HepG2 (cell line): Measurements from ENCODE around the gene STRADA. TPM values are rescaled to one million over a fixed set of nuclear protein-coding genes. Genes with fewer than 3 reads are reported as not detected.

Experiments used
- ATAC-seq: fragments of 200-7000 bp; cut with Tn5 transposase; 3 replicates; pipeline ENCODE4 v1.9.1; 2020; ENCODE audit warnings: mild to moderate bottlenecking, moderate library complexity
- BruUV-seq: library from RNA; stranded (reverse); fragments of 400-500 nt; replicated peaks from 2 replicates; lab custom pipeline; 2021; lab: Mats Ljungman, UMichigan
- CTCF ChIA-PET: fragments of 300-600 bp; formaldehyde crosslinking; extraction: SDS; loops from one replicate; lab custom pipeline; 2021; ENCODE audit warnings: low total read pairs, inconsistent platforms, low intra/inter-chr PET ratio; lab: Yijun Ruan, JAX
- POLR2A ChIA-PET: fragments of 350-600 bp; sonication (Branson Sonifier 250); formaldehyde crosslinking; loops from one replicate; lab custom pipeline; 2020; ENCODE audit warnings: antibody characterized with exemption, inconsistent platforms; lab: Yijun Ruan, JAX
- DNase-seq: peaks from one replicate; pipeline ENCODE4 v3.0.0-alpha.2; 2015; ENCODE audit warnings: low spot score
- FAIRE-seq: peaks from 3 replicates; lab custom pipeline; 2011; peaks lifted over from hg19 to GRCh38; lab: Jason Lieb, UNC
- H2AFZ ChIP-seq: one replicate; pipeline ENCODE4 v1.6.1; 2011; ENCODE audit warnings: low read length, inconsistent platforms
- H3K27ac ChIP-seq: fragments of 300-600 bp; 3 replicates; pipeline ENCODE4 v1.8.0; 2011; ENCODE audit warnings: mixed run types, mild to moderate bottlenecking, mixed read lengths, low read length, inconsistent platforms; ENCODE audit not compliant: insufficient read depth; ENCODE audit errors: extremely low read length
- H3K27me3 ChIP-seq, 2 experiments: fragments of 200-600 bp in 1 of 2; 2 replicates in 1 of 2; 3 replicates in 1 of 2; pipeline versions ENCODE4 v1.6.0 to v1.8.0; 2011; ENCODE audit warnings: low read length in 2 of 2, mild to moderate bottlenecking in 2 of 2, moderate library complexity in 2 of 2, inconsistent platforms in 1 of 2; ENCODE audit not compliant: insufficient read depth in 2 of 2, control insufficient read depth in 1 of 2
- H3K36me3 ChIP-seq, 2 experiments: fragments of 200-600 bp in 1 of 2; replicated peaks in 1 of 2; 2 replicates in 1 of 2; 3 replicates in 1 of 2; pipeline versions ENCODE4 v1.5.1 to v1.8.0; 2011; ENCODE audit warnings: low read length in 2 of 2, inconsistent platforms in 1 of 2; ENCODE audit not compliant: insufficient read depth in 2 of 2, control insufficient read depth in 1 of 2
- H3K4me1 ChIP-seq: 2 replicates; pipeline ENCODE4 v1.5.1; 2012; ENCODE audit warnings: low read length, inconsistent platforms; ENCODE audit not compliant: insufficient read depth
- H3K4me2 ChIP-seq: 2 replicates; pipeline ENCODE4 v1.6.0; 2011; ENCODE audit warnings: low read depth, low read length, inconsistent platforms
- H3K4me3 ChIP-seq, 3 experiments: fragments of 200-600 bp in 1 of 3; sonication (generic), shearing (Covaris generic) in 1 of 3; replicated peaks in 1 of 3; 2 replicates each; pipeline ENCODE4 v1.5.1; 2011 to 2016; ENCODE audit warnings: low read length in 3 of 3, inconsistent platforms in 2 of 3, low read depth in 2 of 3, mild to moderate bottlenecking in 2 of 3, control low read depth in 1 of 3, mixed read lengths in 1 of 3; ENCODE audit not compliant: insufficient read depth in 1 of 3
- H3K79me2 ChIP-seq: one replicate; pipeline ENCODE4 v1.6.1; 2011; ENCODE audit warnings: low read length, inconsistent platforms; ENCODE audit not compliant: insufficient read depth
- H3K9ac ChIP-seq: 2 replicates; pipeline ENCODE4 v1.6.0; 2011; ENCODE audit warnings: mild to moderate bottlenecking, low read depth, low read length, inconsistent platforms; ENCODE audit not compliant: insufficient read depth
- H3K9me3 ChIP-seq: 2 replicates; pipeline ENCODE4 v1.5.1; 2012; ENCODE audit warnings: mild to moderate bottlenecking, low read length
- H4K20me1 ChIP-seq: 2 replicates; pipeline ENCODE4 v1.6.0; 2011; ENCODE audit warnings: inconsistent platforms, mild to moderate bottlenecking, low read length, moderate library complexity; ENCODE audit not compliant: insufficient read depth
- ADNP ChIP-seq: sonication (generic); formaldehyde crosslinking; IDR thresholded peaks from 2 replicates; pipeline ENCODE4 v1.4.0; 2020; ENCODE audit warnings: missing genetic modification reagents
- ARNT2 ChIP-seq: sonication (generic); formaldehyde crosslinking; IDR thresholded peaks from 2 replicates; pipeline ENCODE4 v1.8.0; 2022; ENCODE audit warnings: mild to moderate bottlenecking, low read depth, missing genetic modification reagents, moderate library complexity
- HIVEP1 ChIP-seq: sonication (generic); formaldehyde crosslinking; IDR thresholded peaks from 2 replicates; pipeline ENCODE4 v1.4.0; 2020; ENCODE audit warnings: mild to moderate bottlenecking, missing genetic modification reagents
- HNRNPL ChIP-seq: fragments of 200-400 bp; formaldehyde crosslinking; IDR thresholded peaks from 2 replicates; pipeline ENCODE4 v1.6.1; 2017; ENCODE audit warnings: mild to moderate bottlenecking, low read depth, low read length
- HNRNPUL1 ChIP-seq: fragments of 200-400 bp; formaldehyde crosslinking; IDR thresholded peaks from 2 replicates; pipeline ENCODE4 v1.6.1; 2017; ENCODE audit warnings: low read depth, mild to moderate bottlenecking, low read length, moderate library complexity
- MAX ChIP-seq: IDR thresholded peaks from 2 replicates; pipeline ENCODE4 v1.6.1; 2012; ENCODE audit warnings: inconsistent platforms
- MED8 ChIP-seq: sonication (generic); formaldehyde crosslinking; IDR thresholded peaks from 2 replicates; pipeline ENCODE4 v1.8.1; 2023; ENCODE audit warnings: mild to moderate bottlenecking, missing genetic modification reagents; ENCODE audit not compliant: insufficient replicate concordance
- MIER2 ChIP-seq: IDR thresholded peaks from 2 replicates; pipeline ENCODE4 v1.6.1; 2016; ENCODE audit warnings: missing biosample characterization, missing genetic modification reagents
- PAXIP1 ChIP-seq: sonication (generic); formaldehyde crosslinking; conservative IDR thresholded peaks from 2 replicates; pipeline ENCODE4 v1.4.0; 2020; ENCODE audit warnings: mild to moderate bottlenecking, missing genetic modification reagents, moderate library complexity
- RFXANK ChIP-seq: IDR thresholded peaks from 2 replicates; pipeline ENCODE4 v1.6.1; 2016
- SAP130 ChIP-seq: IDR thresholded peaks from 2 replicates; pipeline ENCODE4 v1.6.1; 2016; ENCODE audit warnings: low read depth
- TP53 ChIP-seq: sonication (generic); formaldehyde crosslinking; conservative IDR thresholded peaks from 2 replicates; pipeline ENCODE4 v1.4.0; 2020; ENCODE audit warnings: missing genetic modification reagents
- XRCC5 ChIP-seq: fragments of 200-400 bp; formaldehyde crosslinking; optimal IDR thresholded peaks from 2 replicates; pipeline ENCODE3; 2017; ENCODE audit warnings: mild to moderate bottlenecking, low read length
- ZFY ChIP-seq: sonication (generic); formaldehyde crosslinking; IDR thresholded peaks from 2 replicates; pipeline ENCODE4 v1.4.0; 2020; ENCODE audit warnings: missing genetic modification reagents
- ZNF138 ChIP-seq: sonication (generic); formaldehyde crosslinking; IDR thresholded peaks from 2 replicates; pipeline ENCODE4 v1.5.0; 2020; ENCODE audit warnings: mild to moderate bottlenecking, low read depth, missing genetic modification reagents
- ZNF674 ChIP-seq: sonication (generic); formaldehyde crosslinking; IDR thresholded peaks from 2 replicates; pipeline ENCODE4 v1.5.0; 2020; ENCODE audit warnings: low read depth, mild to moderate bottlenecking, missing genetic modification reagents
- ZNF891 ChIP-seq: sonication (generic); formaldehyde crosslinking; IDR thresholded peaks from 2 replicates; pipeline ENCODE4 v1.5.0; 2020; ENCODE audit warnings: mild to moderate bottlenecking, missing genetic modification reagents
- WGBS: methylation state at CpG from one replicate; pipeline ENCODE4 v1.1.6; 2017; ENCODE audit warnings: low lambda C conversion rate; 5-methylcytosine and 5-hydroxymethylcytosine counted together
- in situ Hi-C: cut with HindIII; loops from 2 replicates; pipeline ENCODE4 v1.10.0; 2017; ENCODE audit warnings: low pct_unique_long_range_greater_than_20kb; ENCODE audit not compliant: extremely low pct_ligation_motif_present
- intact Hi-C: fragments of 100-400 bp; cut with micrococcal nuclease; formaldehyde crosslinking; loops from one replicate; pipeline ENCODE4 v1.10.0; 2022; ENCODE audit not compliant: unreplicated experiment
- polyA plus RNA-seq, 8 experiments: library from polyadenylated mRNA; depleted of rRNA in 3 of 8; stranded (reverse) in 7 of 8; unstranded in 1 of 8; fragments of >200 nt; fragmentation: Illumina TruSeq in 4 of 8; extraction: Trizol in 4 of 8; gene quantifications; 2 replicates each; pipeline versions ENCODE4 v1.2.1 to v1.2.3, GENCODE V29; 2011 to 2016; ENCODE audit warnings: low read depth in 4 of 8, missing spikeins in 1 of 8, mixed read lengths in 1 of 8; ENCODE audit not compliant: insufficient read depth in 1 of 8
- total RNA-seq, 5 experiments: library from RNA; depleted of rRNA; stranded (reverse); fragments of >200 nt; fragmentation: Illumina TruSeq; extraction: Trizol; gene quantifications; 2 replicates each; pipeline ENCODE4 v1.2.3, GENCODE V29; 2016; ENCODE audit warnings: low read depth in 1 of 5
- TF ChIP-seq, protein P1 (sequence below): sonication (generic); formaldehyde crosslinking; IDR thresholded peaks from 2 replicates; pipeline ENCODE4 v1.8.1; 2023; ENCODE audit warnings: missing genetic modification reagents, inconsistent platforms, borderline replicate concordance

Gene STRADA
- total and polyA plus RNA-seq, 2 of the 13 experiments (the other 11 are each of a cell fraction or from before 2014, with no cell fraction given): 17.6 to 17.9 TPM

- DNase-seq (peak; percentile 45), ATAC-seq (peak; percentile 39), FAIRE-seq (no peak)
- no peak overlapping the region for H3K27ac ChIP-seq
- H3K4me3 ChIP-seq: no peak overlapping the region
- H3K9ac ChIP-seq: no peak overlapping the region
- in situ Hi-C loops (loop anchor here (10.0 kb wide), 1 partner anchor 273 kb away; no protein-coding TSS in a partner anchor), intact Hi-C loops (loop anchor here (5.0 kb wide), 1 partner anchor 275 kb away; no protein-coding TSS in a partner anchor)
- TSS peak; percentile 34 for BruUV-seq
- 0 out of 2 replicates have a peak overlapping the region, but pooled peaks have one; percentile 75 for H3K4me2 ChIP-seq
- no peaks in the 10 kb centered on the region for H3K9me3 ChIP-seq
- ChIA-PET CTCF (interaction anchor here (1.3 to 1.7 kb wide), 2 partner anchors 160 to 272 kb away, joined by 4 to 9 read pairs; no protein-coding TSS in a partner anchor), POLR2A (interaction anchor here (0.9 to 1.5 kb wide), 2 partner anchors 45 to 76 kb away, joined by 3 to 4 read pairs; partner anchors contain the start of gene CCDC47)
- peaks cover 18% of the 10 kb centered on the region for H3K4me1 ChIP-seq
- no peaks in the 10 kb centered on the region for H3K27me3 ChIP-seq
- no peak overlapping the region for H2AFZ ChIP-seq
- 85% methylated on average over 19 of the region's 22 CpGs for WGBS
- H3K36me3 ChIP-seq: peaks cover 4% of the 10 kb centered on the region in 2 experiments; a peak in 1 of 5 replicates
- no peaks in the 10 kb centered on the region for H4K20me1 ChIP-seq
- no peaks in the 10 kb centered on the region for H3K79me2 ChIP-seq
- TF ChIP-seq ZNF138 (CRISPR knock-in tag) (no peak), ZFY (CRISPR knock-in tag) (no peak; the same call in 1 of the 2 replicates), TP53 (no peak), XRCC5 (no peak), RFXANK (CRISPR knock-in tag) (no peak), ADNP (no peak), HNRNPUL1 (no peak), MED8 (CRISPR knock-in tag) (peak; percentile 30), HNRNPL (peak; percentile 41; the same call in 1 of the 2 replicates), MAX (0 out of 2 replicates have a peak, but pooled peaks have one; percentile 5), PAXIP1 (CRISPR knock-in tag) (no peak), ZNF891 (0 out of 2 replicates have a peak, but pooled peaks have one; percentile 49), ZNF674 (no peak), HIVEP1 (CRISPR knock-in tag) (peak; percentile 27; the same call in 1 of the 2 replicates), MIER2 (CRISPR knock-in tag) (peak; percentile 14; the same call in 1 of the 2 replicates), SAP130 (0 out of 2 replicates have a peak, but pooled peaks have one; percentile 27), ARNT2 (peak; percentile 38; the same call in 1 of the 2 replicates)
- TF ChIP-seq, protein P1, sequence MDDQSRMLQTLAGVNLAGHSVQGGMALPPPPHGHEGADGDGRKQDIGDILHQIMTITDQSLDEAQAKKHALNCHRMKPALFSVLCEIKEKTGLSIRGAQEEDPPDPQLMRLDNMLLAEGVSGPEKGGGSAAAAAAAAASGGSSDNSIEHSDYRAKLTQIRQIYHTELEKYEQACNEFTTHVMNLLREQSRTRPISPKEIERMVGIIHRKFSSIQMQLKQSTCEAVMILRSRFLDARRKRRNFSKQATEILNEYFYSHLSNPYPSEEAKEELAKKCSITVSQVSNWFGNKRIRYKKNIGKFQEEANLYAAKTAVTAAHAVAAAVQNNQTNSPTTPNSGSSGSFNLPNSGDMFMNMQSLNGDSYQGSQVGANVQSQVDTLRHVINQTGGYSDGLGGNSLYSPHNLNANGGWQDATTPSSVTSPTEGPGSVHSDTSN: no peak
These were observed 44.0 kb downstream of the STRADA start for GRCh38 chr17:63697341-63698286.
